T-helper 1 cell (primary cell): ENCODE results near the gene C19orf12.

Experiments used
- DNase-seq, 5 donors: peaks; one replicate each; pipeline ENCODE4 v3.0.0-alpha.2; 2012 to 2020

Gene C19orf12

GRCh38 chr19:29695765-29696564 is 19.1 kb downstream of the C19orf12 start:
- DNase-seq: no peak

- peak; percentile 63 to 81 (median 75) for DNase-seq
These were observed 20.1 kb downstream of the C19orf12 start for GRCh38 chr19:29694669-29695627.

GRCh38 chr19:29694161-29694560 is 20.9 kb downstream of the C19orf12 start:
- no peak for DNase-seq

GRCh38 chr19:29690842-29691241 is 24.2 kb downstream of the C19orf12 start:
- DNase-seq: peak in 2 of 5 donors; percentile 48 to 81

GRCh38 chr19:29687897-29688728 is 26.9 kb downstream of the C19orf12 start:
- DNase-seq: no peak

GRCh38 chr19:29687244-29687896 is 27.7 kb downstream of the C19orf12 start:
- peak in 1 of 5 donors; percentile 66 for DNase-seq

- DNase-seq: no peak
These were observed 28.7 kb downstream of the C19orf12 start for GRCh38 chr19:29686285-29686805.

GRCh38 chr19:29685326-29685725 is 29.7 kb downstream of the C19orf12 start:
- no peak for DNase-seq

- no peak for DNase-seq
These were observed 32.1 kb downstream of the C19orf12 start for GRCh38 chr19:29683009-29683408.

- no peak for DNase-seq
These were observed 32.7 kb downstream of the C19orf12 start for GRCh38 chr19:29682236-29682895.

GRCh38 chr19:29681422-29682235 is 33.4 kb downstream of the C19orf12 start:
- no peak for DNase-seq

- no peak for DNase-seq
These were observed 34.1 kb downstream of the C19orf12 start for GRCh38 chr19:29680937-29681336.

- peak; percentile 65 to 93 (median 74) for DNase-seq
These were observed 34.6 kb downstream of the C19orf12 start for GRCh38 chr19:29680447-29680846.

GRCh38 chr19:29679598-29680210 is 35.4 kb downstream of the C19orf12 start:
- no peak for DNase-seq

GRCh38 chr19:29678484-29679106 is 36.5 kb downstream of the C19orf12 start:
- no peak for DNase-seq

GRCh38 chr19:29677001-29677817 is 37.9 kb downstream of the C19orf12 start:
- no peak for DNase-seq

- no peak for DNase-seq
These were observed 38.5 kb downstream of the C19orf12 start for GRCh38 chr19:29676586-29676985.

GRCh38 chr19:29675650-29676186 is 39.3 kb downstream of the C19orf12 start:
- no peak for DNase-seq
